Transverse colon (tissue), 4 donors: ENCODE results near the gene PCNT. TPM values are rescaled to one million over a fixed set of nuclear protein-coding genes. Genes with fewer than 3 reads are reported as not detected.
"Not testable (repeated sequence)": the region's sequence is repeated elsewhere in the genome, so short reads cannot be mapped to it uniquely, and the experiment has no call there.

Source experiments
- DNase-seq: peaks from one replicate; pipeline ENCODE4 v3.0.0-alpha.2; 2019
- H3K27ac ChIP-seq, 4 donors: fragments of 200-600 bp; sonication (generic); 2 replicates each; pipeline ENCODE4 v1.5.1; 2016 to 2018; ENCODE audit warnings: inconsistent platforms in 4 of 4
- H3K27me3 ChIP-seq: fragments of 200-600 bp; sonication (generic); 2 replicates; pipeline ENCODE4 v1.5.1; 2017; ENCODE audit warnings: inconsistent platforms
- H3K36me3 ChIP-seq, 4 donors: fragments of 200-600 bp; sonication (generic); 2 replicates each; pipeline ENCODE4 v1.5.1; 2017 to 2019; ENCODE audit warnings: inconsistent platforms in 4 of 4
- H3K4me1 ChIP-seq, 4 donors: fragments of 200-600 bp; sonication (generic); 2 replicates each; pipeline ENCODE4 v1.5.1; 2017 to 2020; ENCODE audit warnings: inconsistent platforms in 4 of 4
- H3K4me3 ChIP-seq, 4 donors: fragments of 200-600 bp; sonication (generic); 1 replicate in 1 of 4; 2 replicates in 3 of 4; pipeline versions ENCODE4 v1.5.1 to v1.6.1; 2017 to 2019; ENCODE audit warnings: inconsistent platforms in 4 of 4
- H3K9me3 ChIP-seq, 2 donors: fragments of 200-600 bp; sonication (generic); 2 replicates each; pipeline ENCODE4 v1.5.1; 2017 to 2019; ENCODE audit warnings: inconsistent platforms in 2 of 2
- CTCF ChIP-seq, 5 experiments: fragments of 200-600 bp in 3 of 5; fragments of 450-650 bp in 2 of 5; sonication (generic) in 3 of 5; IDR thresholded peaks; 1 replicate in 2 of 5; 2 replicates in 3 of 5; pipeline ENCODE4 v1.5.1; 2016 to 2017; ENCODE audit warnings: antibody characterized with exemption in 5 of 5, inconsistent platforms in 3 of 5, mild to moderate bottlenecking in 2 of 5, moderate library complexity in 1 of 5
- EP300 ChIP-seq: sonication (generic); formaldehyde crosslinking; IDR thresholded peaks from one replicate; pipeline ENCODE4 v1.6.1; 2017; ENCODE audit warnings: antibody characterized with exemption, low read depth
- POLR2A ChIP-seq: fragments of 450-650 bp; IDR thresholded peaks from one replicate; pipeline ENCODE4 v1.6.1; 2016; ENCODE audit warnings: antibody characterized with exemption, mild to moderate bottlenecking, moderate library complexity
- POLR2AphosphoS5 ChIP-seq, 3 donors: sonication (generic); formaldehyde crosslinking; IDR thresholded peaks; one replicate each; pipeline ENCODE4 v1.6.1; 2016; ENCODE audit warnings: antibody characterized with exemption in 3 of 3
- WGBS, 2 donors: methylation state at CpG; one replicate each; pipeline ENCODE4 v1.1.5; 2018; ENCODE audit warnings: low coverage in 1 of 2; 5-methylcytosine and 5-hydroxymethylcytosine counted together
- in situ Hi-C, 4 donors: fragments of 200-750 bp; cut with MboI; loops; one replicate each; pipeline versions ENCODE4 v1.15.0 to v1.15.1; 2017; ENCODE audit warnings: low sequenced_read_pairs in 3 of 4, low pct_ligation_motif_present in 1 of 4, low pct_unique_long_range_greater_than_20kb in 1 of 4
- intact Hi-C: fragments of 100-400 bp; cut with DNase I; formaldehyde crosslinking; loops from one replicate; pipeline ENCODE4 v1.15.1; 2023; ENCODE audit warnings: low total_unique reads
- total RNA-seq, 4 donors: library from RNA; depleted of rRNA; stranded (reverse); fragments of >200 nt; gene quantifications; one replicate each; pipeline ENCODE4 v1.1.0, GENCODE V29; 2016

Gene PCNT
- total RNA-seq, 4 donors from 2014 or later = 27.6 to 171 (median 63.4) TPM

- in situ Hi-C loops = no loop called here
These were observed 47.5 kb downstream of the PCNT start for GRCh38 chr21:46371204-46372013.

GRCh38 chr21:46372014-46372485, 48.1 kb downstream of the PCNT start:
- intact Hi-C loops = no loop called here
- Histone ChIP-seq H3K4me1 (peaks cover 0 to 4% (median 0%) of the 10 kb centered on the region in 4 donors), H3K9me3 (no peaks in the 10 kb centered on the region), H3K27me3 (no peaks in the 10 kb centered on the region), H3K36me3 (peaks cover 0 to 8% (median under 1%) of the 10 kb centered on the region in 4 donors), H3K27ac (no peak overlapping the region), H3K4me3 (no peak overlapping the region)
- no peak for DNase-seq
- in situ Hi-C loops = no loop called here
- no peak for TF ChIP-seq POLR2A
- TF ChIP-seq EP300 = no peak
- no peak for TF ChIP-seq CTCF (IDR thresholded peaks at IDR 0.05)
- TF ChIP-seq POLR2AphosphoS5 (IDR thresholded peaks at IDR 0.05) = no peak
- 95% methylated on average over 7 of the region's 7 CpGs; no CpG with 5 or more reads in 1 of the 2 donors for WGBS, 2 donors

More at GRCh38 chr21:46371204-46372013, 47.5 kb downstream of the PCNT start:
- 89% methylated on average over 16 of the region's 16 CpGs; no CpG with 5 or more reads in 1 of the 2 donors for whole genome bisulfite sequencing, 2 donors
- Histone ChIP-seq H3K27ac (no peak overlapping the region), H3K36me3 (peaks cover 0 to 13% (median 3%) of the 10 kb centered on the region in 4 donors), H3K4me3 (no peak overlapping the region), H3K27me3 (no peaks in the 10 kb centered on the region), H3K9me3 (no peaks in the 10 kb centered on the region), H3K4me1 (peaks cover 0 to 4% (median 0%) of the 10 kb centered on the region in 4 donors)
- no peak for TF ChIP-seq POLR2AphosphoS5 (IDR thresholded peaks at IDR 0.05)
- no peak for TF ChIP-seq POLR2A
- TF ChIP-seq CTCF (IDR thresholded peaks at IDR 0.05) = no peak
- no peak for TF ChIP-seq EP300
- DNase-seq = no peak
- intact Hi-C loops = no loop called here

GRCh38 chr21:46372947-46373346, 49.0 kb downstream of the PCNT start:
- DNase-seq, H3K4me1 ChIP-seq, in situ Hi-C loops, H3K36me3 ChIP-seq, H3K9me3 ChIP-seq, H3K4me3 ChIP-seq, intact Hi-C loops, H3K27me3 ChIP-seq, H3K27ac ChIP-seq: not testable (repeated sequence)
- 95 to 100% methylated on average over 5 to 10 of the region's 10 CpGs for WGBS, 2 donors

- H3K27ac ChIP-seq = no peak overlapping the region
- H3K27me3 ChIP-seq = no peaks in the 10 kb centered on the region
- no peak for DNase-seq
- in situ Hi-C loops (no loop called here), intact Hi-C loops (no loop called here)
- no peaks in the 10 kb centered on the region for H3K4me1 ChIP-seq
- 90% methylated on average over 18 to 21 of the region's 21 CpGs for WGBS, 2 donors
- H3K36me3 ChIP-seq = no peaks in the 10 kb centered on the region
- H3K9me3 ChIP-seq = no peaks in the 10 kb centered on the region
- TF ChIP-seq CTCF (IDR thresholded peaks at IDR 0.05) = no peak
- no peak for TF ChIP-seq EP300
- TF ChIP-seq POLR2AphosphoS5 (IDR thresholded peaks at IDR 0.05) = no peak
- TF ChIP-seq POLR2A = no peak
- no peak overlapping the region for H3K4me3 ChIP-seq
These were observed 50.9 kb downstream of the PCNT start for GRCh38 chr21:46374761-46375389.
